OCI-LY7 (cell line): ENCODE measurements around the gene VPS9D1. TPM values are rescaled to one million over a fixed set of nuclear protein-coding genes. Genes with fewer than 3 reads are reported as not detected.
"Not testable (repeated sequence)": the region's sequence is repeated elsewhere in the genome, so short reads cannot be mapped to it uniquely, and the experiment has no call there.

ENCODE experiments used
- BruUV-seq: library from RNA; stranded (reverse); fragments of 400-500 nt; replicated peaks from 2 replicates; lab custom pipeline; 2021; lab: Mats Ljungman, UMichigan
- CTCF ChIA-PET: fragments of 300-600 bp; sonication (Branson Sonifier 250); formaldehyde crosslinking; loops from one replicate; lab custom pipeline; 2022; ENCODE audit warnings: antibody characterized with exemption; ENCODE audit not compliant: unreplicated experiment; lab: Charles Lee
- POLR2A ChIA-PET: fragments of 300-600 bp; sonication (Branson Sonifier 250); formaldehyde crosslinking; loops from one replicate; lab custom pipeline; 2022; ENCODE audit warnings: antibody characterized with exemption; lab: Charles Lee
- DNase-seq: peaks from one replicate; pipeline ENCODE4 v3.0.0-alpha.2; 2015; ENCODE audit warnings: low spot score
- H2AFZ ChIP-seq: fragments of 200-600 bp; sonication (generic), shearing (Covaris generic); 2 replicates; pipeline ENCODE4 v1.6.1; 2014; ENCODE audit warnings: mild to moderate bottlenecking, antibody characterized with exemption, low read length, moderate library complexity
- H3K27ac ChIP-seq: fragments of 200-600 bp; sonication (generic); 2 replicates; pipeline ENCODE4 v1.5.1; 2014; ENCODE audit warnings: mixed run types, low read depth, mild to moderate bottlenecking, moderate library complexity, low read length, inconsistent platforms; ENCODE audit not compliant: poor library complexity, severe bottlenecking
- H3K36me3 ChIP-seq: fragments of 200-600 bp; sonication (generic); 2 replicates; pipeline ENCODE4 v1.6.1; 2014; ENCODE audit warnings: mild to moderate bottlenecking, antibody characterized with exemption, low read length, moderate library complexity, mixed read lengths; ENCODE audit not compliant: insufficient read depth
- H3K4me1 ChIP-seq: fragments of 200-600 bp; sonication (generic); 2 replicates; pipeline ENCODE4 v1.5.1; 2014; ENCODE audit warnings: mild to moderate bottlenecking, low read length; ENCODE audit not compliant: insufficient read depth, poor library complexity, severe bottlenecking
- H3K4me2 ChIP-seq: fragments of 200-600 bp; sonication (generic); 2 replicates; pipeline ENCODE4 v1.6.1; 2014; ENCODE audit warnings: mild to moderate bottlenecking, low read length
- H3K4me3 ChIP-seq: fragments of 200-600 bp; sonication (generic); 2 replicates; pipeline ENCODE4 v1.5.1; 2014; ENCODE audit warnings: mild to moderate bottlenecking, low read depth, low read length; ENCODE audit not compliant: poor library complexity, severe bottlenecking
- H3K79me2 ChIP-seq: fragments of 200-600 bp; sonication (generic); 2 replicates; pipeline ENCODE4 v1.6.1; 2016; ENCODE audit warnings: low read depth, mild to moderate bottlenecking, low read length, moderate library complexity, mixed read lengths; ENCODE audit not compliant: insufficient read depth
- H3K9me2 ChIP-seq: fragments of 200-600 bp; sonication (generic); 2 replicates; pipeline ENCODE4 v1.6.1; 2016; ENCODE audit warnings: mild to moderate bottlenecking, low read length, mixed read lengths; ENCODE audit not compliant: insufficient read depth
- H3K9me3 ChIP-seq: fragments of 200-600 bp; sonication (generic); 2 replicates; pipeline ENCODE4 v1.6.1; 2014; ENCODE audit warnings: mild to moderate bottlenecking, mixed run types, low read length, mixed read lengths
- H4K20me1 ChIP-seq: fragments of 200-600 bp; sonication (generic); 2 replicates; pipeline ENCODE4 v1.6.1; 2014; ENCODE audit warnings: mild to moderate bottlenecking, antibody characterized with exemption, low read length, moderate library complexity, mixed read lengths; ENCODE audit not compliant: insufficient read depth
- CTCF ChIP-seq: fragments of 200-600 bp; sonication (generic); conservative IDR thresholded peaks from 2 replicates; pipeline ENCODE4 v1.5.1; 2014; ENCODE audit warnings: mild to moderate bottlenecking, antibody characterized with exemption, low read length, moderate library complexity, mixed read lengths
- EZH2phosphoT487 ChIP-seq: fragments of 200-600 bp; sonication (generic); IDR thresholded peaks from 2 replicates; pipeline ENCODE4 v1.6.1; 2018; ENCODE audit warnings: low read depth, borderline replicate concordance, mild to moderate bottlenecking, mixed run types, antibody characterized with exemption, low read length, moderate library complexity, mixed read lengths
- intact Hi-C: fragments of 100-400 bp; cut with micrococcal nuclease; formaldehyde crosslinking; loops from one replicate; pipeline ENCODE4 v1.10.0; 2022; ENCODE audit not compliant: unreplicated experiment
- total RNA-seq, 2 experiments: library from RNA; depleted of rRNA in 1 of 2; stranded (reverse); fragments of >200 nt in 1 of 2; shearing (Covaris generic) in 1 of 2; gene quantifications; 2 replicates each; pipeline ENCODE4 v1.2.3, GENCODE V29; 2014 to 2022

Gene VPS9D1
- total RNA-seq, 2 experiments from 2014 or later: 3.1 to 4.6 TPM

- H3K27ac ChIP-seq, BruUV-seq, H2AFZ ChIP-seq, CTCF ChIA-PET, H4K20me1 ChIP-seq, H3K4me2 ChIP-seq, H3K4me1 ChIP-seq, H3K79me2 ChIP-seq, H3K9me3 ChIP-seq, H3K4me3 ChIP-seq, H3K9me2 ChIP-seq, POLR2A ChIA-PET, intact Hi-C loops: not testable (repeated sequence)
- H3K36me3 ChIP-seq: peaks cover 23% of the 10 kb centered on the region
- TF ChIP-seq CTCF: peak; percentile 72
- peak; percentile 65 for DNase-seq
Observed at GRCh38 chr16:89667000-89667399, 53.7 kb downstream of the VPS9D1 start.

- H4K20me1 ChIP-seq, H3K79me2 ChIP-seq, H3K9me2 ChIP-seq, POLR2A ChIA-PET, H3K4me3 ChIP-seq, H3K4me1 ChIP-seq, H3K27ac ChIP-seq, DNase-seq, H3K4me2 ChIP-seq, H2AFZ ChIP-seq, BruUV-seq, H3K9me3 ChIP-seq, CTCF ChIA-PET, intact Hi-C loops: not testable (repeated sequence)
- peaks cover 42% of the 10 kb centered on the region for H3K36me3 ChIP-seq
Observed at GRCh38 chr16:89664238-89664637, 56.5 kb downstream of the VPS9D1 start.

- no peak overlapping the region for H3K27ac ChIP-seq
- H2AFZ ChIP-seq: no peak overlapping the region
- no peaks in the 10 kb centered on the region for H3K9me3 ChIP-seq
- POLR2A ChIA-PET: interaction anchor here (0.5 to 0.6 kb wide), 2 partner anchors 340 to 1013 kb away, joined by 3 read pairs; no protein-coding TSS in a partner anchor
- intact Hi-C loops: no loop called here
- TF ChIP-seq EZH2phosphoT487 (no peak), CTCF (no peak)
- no peaks in the 10 kb centered on the region for H3K9me2 ChIP-seq
- DNase-seq: no peak
- no peaks in the 10 kb centered on the region for H4K20me1 ChIP-seq
- no peak overlapping the region for H3K4me3 ChIP-seq
- peaks cover 20% of the 10 kb centered on the region for H3K79me2 ChIP-seq
- H3K4me2 ChIP-seq: no peak overlapping the region
- peaks cover 42% of the 10 kb centered on the region for H3K36me3 ChIP-seq
- BruUV-seq: no TSS peak
- peaks cover 13% of the 10 kb centered on the region for H3K4me1 ChIP-seq
- CTCF ChIA-PET: no interaction called here
Observed at GRCh38 chr16:89661215-89661614, 59.5 kb downstream of the VPS9D1 start.
